Common myeloid progenitor, CD34-positive (primary cell): ENCODE results near the gene DOCK9. TPM values are rescaled to one million over a fixed set of nuclear protein-coding genes. Genes with fewer than 3 reads are reported as not detected.

Experiments
- CTCF ChIA-PET: fragments of 350-600 bp; sonication (Branson Sonifier 250); formaldehyde crosslinking; loops from one replicate; lab custom pipeline; 2021; ENCODE audit warnings: antibody characterized with exemption; lab: Charles Lee
- POLR2A ChIA-PET: fragments of 350-600 bp; sonication (Branson Sonifier 250); formaldehyde crosslinking; loops from one replicate; lab custom pipeline; 2021; ENCODE audit warnings: antibody characterized with exemption; lab: Charles Lee
- DNase-seq, 3 donors: peaks; one replicate each; pipeline versions ENCODE4 v3.0.0 to v3.0.0-alpha.2; 2013
- H3K27ac ChIP-seq, 2 experiments: 1 replicate in 1 of 2; 2 replicates in 1 of 2; pipeline ENCODE4 v1.7.0; 2013; ENCODE audit warnings: inconsistent platforms in 2 of 2, low read length in 2 of 2, mild to moderate bottlenecking in 2 of 2, low read depth in 1 of 2, moderate library complexity in 1 of 2; ENCODE audit not compliant: severe bottlenecking in 2 of 2, insufficient read depth in 1 of 2, poor library complexity in 1 of 2
- H3K27me3 ChIP-seq, 5 experiments: replicated peaks in 2 of 5; 1 replicate in 3 of 5; 2 replicates in 2 of 5; pipeline versions ENCODE4 v1.6.1 to v1.7.0; 2013; ENCODE audit warnings: low read length in 4 of 5, mild to moderate bottlenecking in 2 of 5, moderate library complexity in 2 of 5, inconsistent platforms in 1 of 5; ENCODE audit not compliant: insufficient read depth in 5 of 5, control insufficient read depth in 4 of 5
- H3K36me3 ChIP-seq, 4 experiments: 1 replicate in 2 of 4; 2 replicates in 2 of 4; pipeline versions ENCODE4 v1.6.1 to v1.7.0; 2013; ENCODE audit warnings: low read length in 3 of 4, control low read depth in 1 of 4, mild to moderate bottlenecking in 1 of 4; ENCODE audit not compliant: control insufficient read depth in 4 of 4, insufficient read depth in 4 of 4
- H3K4me1 ChIP-seq, 4 experiments: 1 replicate in 3 of 4; 2 replicates in 1 of 4; pipeline versions ENCODE4 v1.6.1 to v1.7.1; 2013; ENCODE audit warnings: low read length in 3 of 4, mild to moderate bottlenecking in 3 of 4, control low read depth in 1 of 4, inconsistent platforms in 1 of 4, moderate library complexity in 1 of 4; ENCODE audit not compliant: control insufficient read depth in 4 of 4, insufficient read depth in 4 of 4; ENCODE audit errors: control extremely low read depth in 1 of 4
- H3K4me3 ChIP-seq, 7 experiments: 1 replicate in 4 of 7; 2 replicates in 3 of 7; pipeline versions ENCODE4 v1.5.1 to v1.7.0; 2013; ENCODE audit warnings: mild to moderate bottlenecking in 7 of 7, low read length in 6 of 7, moderate library complexity in 6 of 7, inconsistent platforms in 2 of 7, low read depth in 2 of 7, control low read depth in 1 of 7; ENCODE audit not compliant: insufficient read depth in 4 of 7, control insufficient read depth in 1 of 7; ENCODE audit errors: extremely low read depth in 1 of 7
- H3K9me3 ChIP-seq, 5 experiments: 1 replicate in 4 of 5; 2 replicates in 1 of 5; pipeline versions ENCODE4 v1.6.1 to v1.7.1; 2013; ENCODE audit warnings: low read length in 4 of 5, mild to moderate bottlenecking in 2 of 5, inconsistent platforms in 1 of 5, low read depth in 1 of 5, moderate library complexity in 1 of 5; ENCODE audit not compliant: control insufficient read depth in 4 of 5, insufficient read depth in 2 of 5; ENCODE audit errors: control extremely low read depth in 1 of 5
- WGBS: methylation state at CpG from one replicate; pipeline ENCODE4 v1.1.5; 2013; ENCODE audit not compliant: insufficient coverage; 5-methylcytosine and 5-hydroxymethylcytosine counted together
- polyA plus RNA-seq: library from polyadenylated mRNA; unstranded; fragments of 120-200 nt; gene quantifications from one replicate; pipeline ENCODE4 v1.2.1, GENCODE V29; 2013

Gene DOCK9, protein sequence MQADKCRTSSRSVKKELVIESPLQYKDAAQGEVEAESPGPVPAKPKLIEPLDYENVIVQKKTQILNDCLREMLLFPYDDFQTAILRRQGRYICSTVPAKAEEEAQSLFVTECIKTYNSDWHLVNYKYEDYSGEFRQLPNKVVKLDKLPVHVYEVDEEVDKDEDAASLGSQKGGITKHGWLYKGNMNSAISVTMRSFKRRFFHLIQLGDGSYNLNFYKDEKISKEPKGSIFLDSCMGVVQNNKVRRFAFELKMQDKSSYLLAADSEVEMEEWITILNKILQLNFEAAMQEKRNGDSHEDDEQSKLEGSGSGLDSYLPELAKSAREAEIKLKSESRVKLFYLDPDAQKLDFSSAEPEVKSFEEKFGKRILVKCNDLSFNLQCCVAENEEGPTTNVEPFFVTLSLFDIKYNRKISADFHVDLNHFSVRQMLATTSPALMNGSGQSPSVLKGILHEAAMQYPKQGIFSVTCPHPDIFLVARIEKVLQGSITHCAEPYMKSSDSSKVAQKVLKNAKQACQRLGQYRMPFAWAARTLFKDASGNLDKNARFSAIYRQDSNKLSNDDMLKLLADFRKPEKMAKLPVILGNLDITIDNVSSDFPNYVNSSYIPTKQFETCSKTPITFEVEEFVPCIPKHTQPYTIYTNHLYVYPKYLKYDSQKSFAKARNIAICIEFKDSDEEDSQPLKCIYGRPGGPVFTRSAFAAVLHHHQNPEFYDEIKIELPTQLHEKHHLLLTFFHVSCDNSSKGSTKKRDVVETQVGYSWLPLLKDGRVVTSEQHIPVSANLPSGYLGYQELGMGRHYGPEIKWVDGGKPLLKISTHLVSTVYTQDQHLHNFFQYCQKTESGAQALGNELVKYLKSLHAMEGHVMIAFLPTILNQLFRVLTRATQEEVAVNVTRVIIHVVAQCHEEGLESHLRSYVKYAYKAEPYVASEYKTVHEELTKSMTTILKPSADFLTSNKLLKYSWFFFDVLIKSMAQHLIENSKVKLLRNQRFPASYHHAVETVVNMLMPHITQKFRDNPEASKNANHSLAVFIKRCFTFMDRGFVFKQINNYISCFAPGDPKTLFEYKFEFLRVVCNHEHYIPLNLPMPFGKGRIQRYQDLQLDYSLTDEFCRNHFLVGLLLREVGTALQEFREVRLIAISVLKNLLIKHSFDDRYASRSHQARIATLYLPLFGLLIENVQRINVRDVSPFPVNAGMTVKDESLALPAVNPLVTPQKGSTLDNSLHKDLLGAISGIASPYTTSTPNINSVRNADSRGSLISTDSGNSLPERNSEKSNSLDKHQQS (N-terminal part only)
- polyA plus RNA-seq = 0.69 TPM

DNA sequence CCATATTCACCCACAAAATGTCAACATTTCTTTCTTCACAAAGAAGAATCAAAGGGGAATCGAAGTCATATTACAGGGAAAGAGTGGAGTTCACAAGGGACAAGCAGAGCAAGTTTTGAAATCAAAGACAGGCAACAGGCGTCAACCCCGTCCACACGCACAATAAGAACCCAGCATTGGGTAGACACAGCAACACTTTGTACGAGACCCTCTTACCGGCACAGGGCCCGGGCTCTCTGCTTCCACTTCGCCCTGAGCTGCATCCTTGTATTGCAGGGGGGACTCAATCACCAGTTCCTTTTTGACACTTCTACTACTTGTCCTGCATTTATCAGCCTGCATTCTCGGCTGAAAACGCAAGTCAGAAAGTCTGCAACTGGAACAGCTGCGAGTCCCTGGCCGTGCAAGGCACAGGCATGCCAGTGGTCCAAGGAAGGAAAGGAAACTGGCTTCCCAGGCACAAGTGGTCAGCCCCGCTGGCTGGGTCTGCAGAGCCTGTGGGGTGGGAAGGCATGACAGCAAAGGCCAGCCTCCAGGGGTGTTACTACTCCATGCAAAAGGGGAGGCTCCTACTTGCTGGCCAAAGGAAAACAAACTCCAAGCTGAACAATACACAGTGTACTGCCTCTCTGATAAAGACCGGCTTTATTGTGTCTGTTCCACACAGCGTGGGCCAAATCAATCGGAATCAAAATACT, at the start of gene DOCK9:
Gene DOCK9 (minus strand): TSS at position 497 of the 698 bp plus-strand sequence. CDS start 155 bp downstream, at position 342.
- DNase-seq = no peak
- WGBS = 81% methylated on average over 14 of the region's 16 CpGs
- no peaks in the 10 kb centered on the region for H3K9me3 ChIP-seq
- CTCF ChIA-PET = interaction anchor here (0.9 to 2.5 kb wide), 4 partner anchors 43 to 87 kb away, joined by 3 to 6 read pairs (median 3); no protein-coding TSS in a partner anchor
- no peak within 1 kb of the TSS for H3K27ac ChIP-seq
- no peaks in the 10 kb centered on the region for H3K27me3 ChIP-seq
- no peaks in the 10 kb centered on the region for H3K36me3 ChIP-seq
- H3K4me3 ChIP-seq = no peak within 1 kb of the TSS
- H3K4me1 ChIP-seq = peaks cover 8 to 69% (median 53%) of the 10 kb centered on the region in 4 experiments
- POLR2A ChIA-PET = interaction anchor here (0.9 kb wide), 1 partner anchor 73 kb away, joined by 5 read pairs; no protein-coding TSS in a partner anchor

DNA sequence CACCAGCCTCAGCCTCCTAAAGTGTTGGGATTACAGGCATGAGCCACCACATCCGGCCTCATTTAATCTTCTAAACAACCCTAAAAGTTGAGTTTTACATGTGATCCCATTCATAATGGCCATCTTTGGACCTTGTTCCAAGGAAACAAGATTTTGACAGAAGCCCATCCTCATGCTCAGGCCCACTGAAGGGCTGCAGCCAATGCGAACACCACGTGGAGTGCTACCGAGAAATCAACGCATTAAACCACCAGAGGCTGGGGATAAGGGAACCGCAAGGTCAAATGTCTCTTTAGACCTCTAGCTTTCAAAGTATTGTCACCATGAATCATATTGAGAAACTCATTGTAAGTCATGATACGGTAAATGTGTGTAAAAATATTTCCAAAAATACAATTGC, 49.4 kb upstream of the DOCK9 start:
- CTCF ChIA-PET = interaction anchor here (1.4 kb wide), 1 partner anchor 10 kb away, joined by 5 read pairs; no protein-coding TSS in a partner anchor

DNA sequence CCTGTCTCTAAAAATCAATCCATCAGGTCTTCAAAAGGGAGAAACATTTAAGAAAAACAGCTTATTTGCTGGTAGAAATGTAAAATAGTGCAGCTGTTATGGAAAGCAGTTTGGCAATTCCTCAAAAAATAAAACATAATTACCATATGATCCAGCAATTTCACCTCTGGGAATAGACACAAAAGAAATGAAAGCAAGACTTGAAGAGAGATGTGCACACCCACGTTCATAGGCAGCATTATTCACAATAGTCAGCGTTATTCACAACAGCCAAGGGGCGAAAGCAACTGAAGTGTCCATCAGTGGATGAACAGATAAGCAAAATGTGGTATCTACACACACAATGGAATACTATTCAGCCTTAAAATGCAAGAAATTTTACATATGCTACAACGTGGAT, 45.1 kb upstream of the DOCK9 start:
- WGBS = 100% methylated on average over 2 of the region's 4 CpGs
- CTCF ChIA-PET = interaction anchor here (1.2 to 1.6 kb wide), 2 partner anchors 18 to 181 kb away, joined by 3 to 4 read pairs; no protein-coding TSS in a partner anchor

More for the DNA sequence above, 49.4 kb upstream of the DOCK9 start:
- DNase-seq = no peak
- POLR2A ChIA-PET = no interaction called here
- Histone ChIP-seq H3K27me3 (peaks cover 0 to 75% (median 22%) of the 10 kb centered on the region in 5 experiments), H3K4me3 (no peak overlapping the region), H3K4me1 (no peaks in the 10 kb centered on the region), H3K27ac (no peak overlapping the region), H3K9me3 (peaks cover 0 to 6% (median 5%) of the 10 kb centered on the region in 5 experiments), H3K36me3 (no peaks in the 10 kb centered on the region)
- WGBS = 93% methylated on average over 5 of the region's 7 CpGs

DNA sequence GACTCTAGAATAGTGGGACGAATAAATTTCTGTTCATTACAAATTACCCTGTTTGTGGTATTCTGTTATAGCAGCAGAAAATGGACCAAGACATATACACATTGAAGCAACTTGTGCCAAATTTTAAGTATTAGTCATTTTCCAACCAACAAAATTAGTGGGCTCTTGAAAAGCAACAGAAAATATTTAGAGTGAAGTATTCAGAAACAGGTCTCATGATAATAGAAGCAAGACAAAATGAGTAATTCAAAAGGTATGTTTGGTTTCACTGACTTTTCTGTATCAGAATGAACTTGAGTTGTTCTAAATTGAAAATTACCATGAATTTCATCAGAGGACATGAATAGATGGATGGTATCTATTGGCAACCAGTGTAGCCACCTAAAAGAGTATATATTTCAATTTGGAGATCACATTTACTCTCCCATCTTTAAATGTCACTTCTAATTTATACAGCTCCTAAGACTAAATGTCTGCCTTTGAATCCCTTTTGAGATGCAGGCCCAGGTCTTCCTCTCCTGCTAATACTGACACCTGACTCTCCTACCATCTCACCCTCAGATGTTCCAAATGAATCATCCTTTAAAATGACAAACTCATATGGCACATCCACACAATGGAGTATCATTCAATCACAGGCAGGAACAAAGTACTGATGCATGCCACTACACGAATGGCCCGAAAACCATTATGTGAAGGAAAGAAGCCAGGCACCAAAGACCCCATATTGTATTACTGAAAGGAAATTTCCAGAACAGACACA, 40.7 kb upstream of the DOCK9 start:
- no CpG with 5 or more reads among the region's 3 CpGs for WGBS
- POLR2A ChIA-PET = no interaction called here
- CTCF ChIA-PET = interaction anchor here (1.0 kb wide), 1 partner anchor 18 kb away, joined by 3 read pairs; no protein-coding TSS in a partner anchor
- no peak for DNase-seq
- Histone ChIP-seq H3K36me3 (no peaks in the 10 kb centered on the region), H3K4me3 (no peak overlapping the region), H3K27ac (no peak overlapping the region), H3K4me1 (no peaks in the 10 kb centered on the region), H3K27me3 (peaks cover 0 to 36% (median 8%) of the 10 kb centered on the region in 5 experiments), H3K9me3 (no peaks in the 10 kb centered on the region)

More for the DNA sequence above, 45.1 kb upstream of the DOCK9 start:
- DNase-seq = no peak
- no peak overlapping the region for H3K27ac ChIP-seq
- H3K4me1 ChIP-seq = no peaks in the 10 kb centered on the region
- no peak overlapping the region for H3K4me3 ChIP-seq
- H3K36me3 ChIP-seq = no peaks in the 10 kb centered on the region
- H3K27me3 ChIP-seq = peaks cover 0 to 53% (median 13%) of the 10 kb centered on the region in 5 experiments
- no peaks in the 10 kb centered on the region for H3K9me3 ChIP-seq
- POLR2A ChIA-PET = no interaction called here

DNA sequence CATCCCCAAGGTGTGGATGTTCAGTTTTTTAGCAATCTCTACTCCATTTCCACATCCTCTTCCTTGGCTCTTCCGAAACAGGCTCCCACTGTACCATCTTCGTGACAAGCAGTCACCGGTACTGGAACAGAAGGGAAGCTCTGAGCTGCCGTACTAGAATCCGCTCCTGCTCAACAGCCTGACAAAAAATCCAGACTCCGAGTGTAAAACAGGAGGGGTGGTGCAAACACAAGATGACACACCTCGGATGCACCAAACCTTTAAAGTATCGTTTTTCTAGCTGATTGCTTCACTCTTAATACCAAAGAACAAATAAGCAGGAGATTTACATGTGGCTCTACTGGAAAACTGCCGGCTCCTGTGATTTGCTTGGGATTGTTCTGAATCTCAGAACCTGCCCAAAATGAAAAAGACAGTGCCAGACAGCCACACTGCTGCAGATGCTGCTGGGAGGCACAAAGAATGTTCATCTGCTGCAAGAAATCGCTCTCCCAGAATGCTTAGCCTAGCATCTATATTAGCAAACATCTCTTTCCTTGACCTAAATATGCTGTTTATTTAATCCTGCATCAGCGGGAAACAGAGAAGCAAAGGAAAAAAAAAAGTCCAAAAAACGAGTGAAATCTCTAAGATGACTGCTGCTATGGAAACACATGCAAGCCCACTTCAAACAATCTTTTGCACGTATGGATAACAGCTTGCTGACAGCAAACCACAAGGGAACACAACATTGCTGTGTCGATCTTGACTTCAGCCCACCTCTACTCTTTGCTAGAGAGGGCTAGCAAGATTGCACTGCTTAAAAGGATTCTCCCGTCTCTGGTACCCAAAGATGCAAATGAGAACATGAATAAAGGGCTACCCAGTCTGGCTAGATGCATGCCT, 38.0 kb upstream of the DOCK9 start:
- ChIA-PET CTCF (interaction anchor here (0.9 to 1.4 kb wide), 3 partner anchors 55 to 173 kb away, joined by 3 read pairs; no protein-coding TSS in a partner anchor), POLR2A (no interaction called here)
- H3K27me3 ChIP-seq = peaks cover 0 to 33% (median 8%) of the 10 kb centered on the region in 5 experiments

More for the DNA sequence above, 38.0 kb upstream of the DOCK9 start:
- Histone ChIP-seq H3K4me3 (no peak overlapping the region), H3K9me3 (no peaks in the 10 kb centered on the region), H3K36me3 (no peaks in the 10 kb centered on the region), H3K27ac (no peak overlapping the region), H3K4me1 (no peaks in the 10 kb centered on the region)
- WGBS = 91% methylated on average over 15 of the region's 15 CpGs
- DNase-seq = no peak
